ENCODE data around the gene ZMYND12. TPM values are rescaled to one million over a fixed set of nuclear protein-coding genes. Genes with fewer than 3 reads are reported as not detected.

The ZMYND12 gene
- polyA plus RNA-seq, 1 experiment, result 0.36 TPM

- Histone ChIP-seq H3K9me3 (ENCODE audit: control insufficient read depth, insufficient read depth, low read length) (no peaks in the 10 kb centered on the region), H3K27ac (ENCODE audit: low read depth, low read length) (no peak overlapping the region), H3K27me3 (ENCODE audit: control insufficient read depth, insufficient read depth, low read length) (peaks cover 10% of the 10 kb centered on the region), H3K4me3 (ENCODE audit: low read depth, low read length) (no peak overlapping the region)
- CTCF ChIA-PET, result no interaction called here
- no peak for TF ChIP-seq CTCF (IDR thresholded peaks at IDR 0.05; ENCODE audit: low read depth, low read length)
- DNase-seq (ENCODE audit: low read depth, low spot score), result no peak
- POLR2A ChIA-PET, result no interaction called here
Measured at GRCh38 chr1:42431514-42431913, 24.3 kb downstream of the ZMYND12 start.

GRCh38 chr1:42430286-42431135 lies 25.3 kb downstream of the ZMYND12 start:
- ChIA-PET POLR2A (no interaction called here), CTCF (interaction anchor here (0.5 kb wide), 1 partner anchor 28 kb away, joined by 3 read pairs; no protein-coding TSS in a partner anchor)
- no peak for TF ChIP-seq CTCF (IDR thresholded peaks at IDR 0.05; ENCODE audit: low read depth, low read length)
- no peak overlapping the region for H3K27ac ChIP-seq (ENCODE audit: low read depth, low read length)
- H3K9me3 ChIP-seq (ENCODE audit: control insufficient read depth, insufficient read depth, low read length), result no peaks in the 10 kb centered on the region
- no peak overlapping the region for H3K4me3 ChIP-seq (ENCODE audit: low read depth, low read length)
- no peak for DNase-seq (ENCODE audit: low read depth, low spot score)
- peaks cover 10% of the 10 kb centered on the region for H3K27me3 ChIP-seq (ENCODE audit: control insufficient read depth, insufficient read depth, low read length)

- no peak for TF ChIP-seq CTCF (IDR thresholded peaks at IDR 0.05; ENCODE audit: low read depth, low read length)
- Histone ChIP-seq H3K4me3 (ENCODE audit: low read depth, low read length) (no peak overlapping the region), H3K27ac (ENCODE audit: low read depth, low read length) (no peak overlapping the region), H3K9me3 (ENCODE audit: control insufficient read depth, insufficient read depth, low read length) (no peaks in the 10 kb centered on the region), H3K27me3 (ENCODE audit: control insufficient read depth, insufficient read depth, low read length) (peaks cover 6% of the 10 kb centered on the region)
- ChIA-PET POLR2A (no interaction called here), CTCF (no interaction called here)
- DNase-seq (ENCODE audit: low read depth, low spot score), result no peak
Measured at GRCh38 chr1:42429603-42430002, 26.2 kb downstream of the ZMYND12 start.

- Histone ChIP-seq H3K4me3 (ENCODE audit: low read depth, low read length) (no peak overlapping the region), H3K9me3 (ENCODE audit: control insufficient read depth, insufficient read depth, low read length) (no peaks in the 10 kb centered on the region), H3K27ac (ENCODE audit: low read depth, low read length) (no peak overlapping the region), H3K27me3 (ENCODE audit: control insufficient read depth, insufficient read depth, low read length) (peaks cover 10% of the 10 kb centered on the region)
- no peak for DNase-seq (ENCODE audit: low read depth, low spot score)
- no peak for TF ChIP-seq CTCF (IDR thresholded peaks at IDR 0.05; ENCODE audit: low read depth, low read length)
- CTCF ChIA-PET, result no interaction called here
- POLR2A ChIA-PET, result no interaction called here
Measured at GRCh38 chr1:42427240-42427639, 28.6 kb downstream of the ZMYND12 start.

- DNase-seq (ENCODE audit: low read depth, low spot score), result no peak
- Histone ChIP-seq H3K27ac (ENCODE audit: low read depth, low read length) (no peak overlapping the region), H3K9me3 (ENCODE audit: control insufficient read depth, insufficient read depth, low read length) (no peaks in the 10 kb centered on the region), H3K27me3 (ENCODE audit: control insufficient read depth, insufficient read depth, low read length) (peaks cover 23% of the 10 kb centered on the region), H3K4me3 (ENCODE audit: low read depth, low read length) (no peak overlapping the region)
- CTCF ChIA-PET, result no interaction called here
- POLR2A ChIA-PET, result no interaction called here
- no peak for TF ChIP-seq CTCF (IDR thresholded peaks at IDR 0.05; ENCODE audit: low read depth, low read length)
Measured at GRCh38 chr1:42424201-42424600, 31.6 kb downstream of the ZMYND12 start.
